Panc1 (cell line): ENCODE data around the gene CDK5R1. TPM values are rescaled to one million over a fixed set of nuclear protein-coding genes. Genes with fewer than 3 reads are reported as not detected.

Experiments used
- ATAC-seq: fragments of 200-7000 bp; cut with Tn5 transposase; 2 replicates; pipeline ENCODE4 v1.9.1; 2020; ENCODE audit warnings: mild to moderate bottlenecking, moderate library complexity
- BruUV-seq: library from RNA; stranded (reverse); fragments of 400-500 nt; replicated peaks from 2 replicates; lab custom pipeline; 2021; lab: Mats Ljungman, UMichigan
- CTCF ChIA-PET: fragments of 300-600 bp; sonication (Branson Sonifier 250); formaldehyde crosslinking; loops from one replicate; lab custom pipeline; 2022; ENCODE audit warnings: antibody characterized with exemption; lab: Charles Lee
- POLR2A ChIA-PET: fragments of 300-600 bp; sonication (Branson Sonifier 250); formaldehyde crosslinking; loops from one replicate; lab custom pipeline; 2022; ENCODE audit warnings: antibody characterized with exemption; lab: Charles Lee
- DNase-seq: peaks from one replicate; pipeline ENCODE4 v3.0.0-alpha.2; 2010; ENCODE audit warnings: low read depth, low spot score
- H3K27ac ChIP-seq: 2 replicates; pipeline ENCODE4 v1.5.1; 2011; ENCODE audit warnings: mild to moderate bottlenecking, low read length, inconsistent platforms
- H3K27me3 ChIP-seq: fragments of 200-500 bp; sonication (Bioruptor generic); 2 replicates; pipeline ENCODE4 v1.6.0; 2014; ENCODE audit warnings: low read length, inconsistent platforms; ENCODE audit not compliant: control insufficient read depth, insufficient read depth
- H3K36me3 ChIP-seq: fragments of 200-500 bp; sonication (Bioruptor generic); 2 replicates; pipeline ENCODE4 v1.5.1; 2014; ENCODE audit warnings: inconsistent platforms, mild to moderate bottlenecking, low read length, moderate library complexity; ENCODE audit not compliant: control insufficient read depth, insufficient read depth
- H3K4me1 ChIP-seq: 2 replicates; pipeline ENCODE4 v1.5.1; 2011; ENCODE audit warnings: inconsistent platforms, mild to moderate bottlenecking, low read length, moderate library complexity; ENCODE audit not compliant: control insufficient read depth, insufficient read depth
- H3K4me3 ChIP-seq, 2 experiments: 2 replicates each; pipeline ENCODE4 v1.5.1; 2011 to 2012; ENCODE audit warnings: low read depth in 2 of 2, low read length in 2 of 2, mild to moderate bottlenecking in 2 of 2, inconsistent platforms in 1 of 2, moderate library complexity in 1 of 2
- H3K9me3 ChIP-seq: fragments of 200-500 bp; sonication (Bioruptor generic); 2 replicates; pipeline ENCODE4 v1.5.1; 2014; ENCODE audit warnings: low read depth, mild to moderate bottlenecking, inconsistent platforms, low read length, moderate library complexity; ENCODE audit not compliant: control insufficient read depth, insufficient read depth
- CTCF ChIP-seq: fragments of 450-650 bp; IDR thresholded peaks from 2 replicates; pipeline ENCODE4 v1.5.1; 2017; ENCODE audit warnings: mild to moderate bottlenecking
- POLR2AphosphoS5 ChIP-seq: IDR thresholded peaks from 2 replicates; pipeline ENCODE4 v1.6.1; 2012; ENCODE audit warnings: mild to moderate bottlenecking, low read depth, low read length, moderate library complexity
- REST ChIP-seq, 2 experiments: IDR thresholded peaks; 2 replicates each; pipeline ENCODE4 v1.6.1; 2011 to 2012; ENCODE audit warnings: low read depth in 2 of 2, control low read depth in 1 of 2, low read length in 1 of 2, mild to moderate bottlenecking in 1 of 2, moderate library complexity in 1 of 2; ENCODE audit not compliant: insufficient read depth in 1 of 2
- SIN3A ChIP-seq: IDR thresholded peaks from 2 replicates; pipeline ENCODE4 v1.6.1; 2012; ENCODE audit warnings: low read depth, mild to moderate bottlenecking, low read length, moderate library complexity, borderline replicate concordance; ENCODE audit not compliant: insufficient read depth
- TCF7L2 ChIP-seq: IDR thresholded peaks from 2 replicates; pipeline ENCODE4 v1.6.1; 2011; ENCODE audit warnings: mild to moderate bottlenecking, low read depth, low read length, inconsistent platforms
- in situ Hi-C: cut with HindIII; loops from 2 replicates; pipeline ENCODE4 v1.10.0; 2016; ENCODE audit warnings: low sequenced_read_pairs, low pct_unique_long_range_greater_than_20kb
- intact Hi-C: fragments of 100-400 bp; cut with micrococcal nuclease; formaldehyde crosslinking; loops from one replicate; pipeline ENCODE4 v1.10.0; 2022; ENCODE audit not compliant: unreplicated experiment
- total RNA-seq: library from RNA; stranded (reverse); gene quantifications from one replicate; pipeline ENCODE4 v1.2.1, GENCODE V29; 2021; ENCODE audit not compliant: unreplicated experiment

CDK5R1 gene
- total RNA-seq, 1 experiment from 2014 or later, result 7.9 TPM

- Histone ChIP-seq H3K27ac (no peak overlapping the region), H3K4me3 (no peak overlapping the region), H3K36me3 (no peaks in the 10 kb centered on the region), H3K4me1 (peaks cover 17% of the 10 kb centered on the region), H3K27me3 (no peaks in the 10 kb centered on the region), H3K9me3 (no peaks in the 10 kb centered on the region)
- ATAC-seq (no peak), DNase-seq (no peak)
- no TSS peak for BruUV-seq
- POLR2A ChIA-PET, result no interaction called here
- intact Hi-C loops, result loop anchor here (10.0 kb wide), 1 partner anchor 115 kb away; no protein-coding TSS in a partner anchor
- CTCF ChIA-PET, result no interaction called here
- no peak for TF ChIP-seq REST (IDR thresholded peaks at IDR 0.05; ENCODE audit: insufficient read depth in 1 of 2, low read depth in 2 of 2, low read length in 1 of 2)
- TF ChIP-seq SIN3A, result no peak
- no peak for TF ChIP-seq CTCF
- TF ChIP-seq TCF7L2, result no peak
- TF ChIP-seq POLR2AphosphoS5, result no peak
- in situ Hi-C loops, result no loop called here
Measured at GRCh38 chr17:32490101-32490482, 3.3 kb downstream of the CDK5R1 start.

- no peaks in the 10 kb centered on the region for H3K9me3 ChIP-seq
- POLR2A ChIA-PET, result no interaction called here
- intact Hi-C loops, result loop anchor here (10.0 kb wide), 1 partner anchor 113 kb away; no protein-coding TSS in a partner anchor
- DNase-seq, result no peak
- H3K27me3 ChIP-seq, result no peaks in the 10 kb centered on the region
- H3K27ac ChIP-seq, result no peak overlapping the region
- no peak overlapping the region for H3K4me3 ChIP-seq
- CTCF ChIA-PET, result no interaction called here
- in situ Hi-C loops, result no loop called here
- no peaks in the 10 kb centered on the region for H3K36me3 ChIP-seq
- no peak for TF ChIP-seq POLR2AphosphoS5
- TF ChIP-seq TCF7L2, result no peak
- no peak for TF ChIP-seq SIN3A
- TF ChIP-seq CTCF, result no peak
- no peak for TF ChIP-seq REST (IDR thresholded peaks at IDR 0.05; ENCODE audit: insufficient read depth in 1 of 2, low read depth in 2 of 2, low read length in 1 of 2)
- H3K4me1 ChIP-seq, result peaks cover 9% of the 10 kb centered on the region; the same call in 1 of the 2 replicates
- ATAC-seq, result no peak
- BruUV-seq, result no TSS peak
Measured at GRCh38 chr17:32491371-32492263, 4.8 kb downstream of the CDK5R1 start.
